Astrocyte (in vitro differentiated cells and primary cell): Measurements from ENCODE around the gene ODF2. TPM values are rescaled to one million over a fixed set of nuclear protein-coding genes. Genes with fewer than 3 reads are reported as not detected.
"Not testable (repeated sequence)": the region's sequence is repeated elsewhere in the genome, so short reads cannot be mapped to it uniquely, and the experiment has no call there.

ENCODE experiments used
- DNase-seq: peaks from one replicate; pipeline ENCODE4 v3.0.0-alpha.2; 2010; ENCODE audit warnings: low read depth
- FAIRE-seq: peaks from 2 replicates; lab custom pipeline; 2011; peaks lifted over from hg19 to GRCh38; lab: Jason Lieb, UNC
- H2AFZ ChIP-seq: 2 replicates; pipeline ENCODE4 v1.6.0; 2012; ENCODE audit warnings: low read depth, low read length, inconsistent platforms
- H3K27ac ChIP-seq: 2 replicates; pipeline ENCODE4 v1.5.1; 2011; ENCODE audit warnings: low read depth, low read length, inconsistent platforms
- H3K27me3 ChIP-seq: 2 replicates; pipeline ENCODE4 v1.6.0; 2011; ENCODE audit warnings: low read length, inconsistent platforms; ENCODE audit not compliant: insufficient read depth
- H3K36me3 ChIP-seq: 2 replicates; pipeline ENCODE4 v1.5.1; 2011; ENCODE audit warnings: low read length, inconsistent platforms; ENCODE audit not compliant: insufficient read depth
- H3K4me1 ChIP-seq: 2 replicates; pipeline ENCODE4 v1.5.1; 2011; ENCODE audit warnings: low read length, inconsistent platforms; ENCODE audit not compliant: insufficient read depth
- H3K4me2 ChIP-seq: 2 replicates; pipeline ENCODE4 v1.6.0; 2012; ENCODE audit warnings: low read length, inconsistent platforms
- H3K4me3 ChIP-seq: 2 replicates; pipeline ENCODE4 v1.5.1; 2011; ENCODE audit warnings: low read depth, mild to moderate bottlenecking, low read length, inconsistent platforms; ENCODE audit not compliant: insufficient read depth
- H3K79me2 ChIP-seq: 2 replicates; pipeline ENCODE4 v1.6.0; 2012; ENCODE audit warnings: mild to moderate bottlenecking, low read length, inconsistent platforms; ENCODE audit not compliant: insufficient read depth
- H3K9ac ChIP-seq: 2 replicates; pipeline ENCODE4 v1.6.0; 2012; ENCODE audit warnings: mild to moderate bottlenecking, low read length, inconsistent platforms
- H3K9me3 ChIP-seq: 2 replicates; pipeline ENCODE4 v1.5.1; 2012; ENCODE audit warnings: low read depth, mild to moderate bottlenecking, low read length, inconsistent platforms; ENCODE audit not compliant: insufficient read depth
- H4K20me1 ChIP-seq: 2 replicates; pipeline ENCODE4 v1.6.0; 2012; ENCODE audit warnings: low read length, inconsistent platforms; ENCODE audit not compliant: insufficient read depth
- H3K27ac Mint-ChIP-seq: one replicate; pipeline ENCODE4 v1.8.0; 2021; ENCODE audit warnings: mild to moderate bottlenecking, mixed read lengths; ENCODE audit not compliant: unreplicated experiment
- H3K27me3 Mint-ChIP-seq: one replicate; pipeline ENCODE4 v1.8.0; 2021; ENCODE audit warnings: low read depth, mixed read lengths; ENCODE audit not compliant: unreplicated experiment
- H3K36me3 Mint-ChIP-seq: one replicate; pipeline ENCODE4 v1.8.0; 2021; ENCODE audit warnings: low read depth, mixed read lengths; ENCODE audit not compliant: unreplicated experiment
- H3K4me1 Mint-ChIP-seq: one replicate; pipeline ENCODE4 v1.8.0; 2021; ENCODE audit warnings: low read depth, mixed read lengths; ENCODE audit not compliant: unreplicated experiment
- H3K4me3 Mint-ChIP-seq: one replicate; pipeline ENCODE4 v1.8.0; 2021; ENCODE audit warnings: mild to moderate bottlenecking, moderate library complexity, mixed read lengths; ENCODE audit not compliant: unreplicated experiment
- H3K9me3 Mint-ChIP-seq: one replicate; pipeline ENCODE4 v1.8.0; 2021; ENCODE audit warnings: mild to moderate bottlenecking, mixed read lengths; ENCODE audit not compliant: unreplicated experiment
- EZH2 ChIP-seq: IDR thresholded peaks from 2 replicates; pipeline ENCODE4 v1.6.1; 2012; ENCODE audit warnings: mild to moderate bottlenecking, low read length, inconsistent platforms; ENCODE audit not compliant: insufficient read depth
- total RNA-seq: library from RNA; stranded (reverse); gene quantifications from 2 replicates; pipeline ENCODE4 v1.2.1, GENCODE V29; 2021
- TF ChIP-seq, protein P1 (sequence below): IDR thresholded peaks from 2 replicates; pipeline ENCODE4 v1.5.1; 2011; ENCODE audit warnings: low read depth, mild to moderate bottlenecking, inconsistent platforms, low read length, moderate library complexity; ENCODE audit not compliant: insufficient read depth

The ODF2 gene
- total RNA-seq, 1 donor from 2014 or later = 26.2 TPM

DNA sequence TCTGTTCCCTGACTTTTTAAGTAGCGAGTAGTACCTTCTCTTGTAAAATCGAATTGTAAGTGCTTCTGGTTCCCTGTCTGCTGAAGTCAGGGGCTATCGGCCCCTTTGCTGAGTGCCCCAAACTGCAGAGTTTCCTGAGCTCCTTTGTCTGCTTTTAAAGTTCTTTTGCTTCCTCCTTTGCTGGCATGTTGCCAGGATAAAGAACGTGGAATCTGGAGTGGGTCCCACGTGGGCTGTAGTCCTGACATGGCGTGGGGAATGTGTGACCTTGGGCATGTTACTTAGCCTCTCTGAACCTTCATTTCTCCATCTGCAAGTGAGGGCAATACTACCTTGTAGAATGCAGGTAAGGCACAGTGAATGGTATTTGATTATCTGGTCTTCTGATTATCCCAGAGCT is 13.7 kb upstream of the ODF2 start:
- Histone ChIP-seq H4K20me1 (no peaks in the 10 kb centered on the region), H3K36me3 (no peaks in the 10 kb centered on the region), H3K79me2 (no peaks in the 10 kb centered on the region), H3K9me3 (no peaks in the 10 kb centered on the region), H3K27me3 (no peaks in the 10 kb centered on the region), H3K9ac (no peak overlapping the region), H2AFZ (no peak overlapping the region), H3K4me3 (no peak overlapping the region), H3K4me1 (no peaks in the 10 kb centered on the region), H3K4me2 (no peak overlapping the region), H3K27ac (no peak overlapping the region)
- H3K4me3 Mint-ChIP-seq = no peak overlapping the region
- no peaks in the 10 kb centered on the region for H3K9me3 Mint-ChIP-seq
- TF ChIP-seq, protein P1, sequence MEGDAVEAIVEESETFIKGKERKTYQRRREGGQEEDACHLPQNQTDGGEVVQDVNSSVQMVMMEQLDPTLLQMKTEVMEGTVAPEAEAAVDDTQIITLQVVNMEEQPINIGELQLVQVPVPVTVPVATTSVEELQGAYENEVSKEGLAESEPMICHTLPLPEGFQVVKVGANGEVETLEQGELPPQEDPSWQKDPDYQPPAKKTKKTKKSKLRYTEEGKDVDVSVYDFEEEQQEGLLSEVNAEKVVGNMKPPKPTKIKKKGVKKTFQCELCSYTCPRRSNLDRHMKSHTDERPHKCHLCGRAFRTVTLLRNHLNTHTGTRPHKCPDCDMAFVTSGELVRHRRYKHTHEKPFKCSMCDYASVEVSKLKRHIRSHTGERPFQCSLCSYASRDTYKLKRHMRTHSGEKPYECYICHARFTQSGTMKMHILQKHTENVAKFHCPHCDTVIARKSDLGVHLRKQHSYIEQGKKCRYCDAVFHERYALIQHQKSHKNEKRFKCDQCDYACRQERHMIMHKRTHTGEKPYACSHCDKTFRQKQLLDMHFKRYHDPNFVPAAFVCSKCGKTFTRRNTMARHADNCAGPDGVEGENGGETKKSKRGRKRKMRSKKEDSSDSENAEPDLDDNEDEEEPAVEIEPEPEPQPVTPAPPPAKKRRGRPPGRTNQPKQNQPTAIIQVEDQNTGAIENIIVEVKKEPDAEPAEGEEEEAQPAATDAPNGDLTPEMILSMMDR = no peak
- TF ChIP-seq EZH2 = no peak
- no peaks in the 10 kb centered on the region for H3K36me3 Mint-ChIP-seq
- DNase-seq (no peak), FAIRE-seq (no peak)
- no peaks in the 10 kb centered on the region for H3K4me1 Mint-ChIP-seq
- no peak overlapping the region for H3K27ac Mint-ChIP-seq
- peaks cover 20% of the 10 kb centered on the region for H3K27me3 Mint-ChIP-seq

DNA sequence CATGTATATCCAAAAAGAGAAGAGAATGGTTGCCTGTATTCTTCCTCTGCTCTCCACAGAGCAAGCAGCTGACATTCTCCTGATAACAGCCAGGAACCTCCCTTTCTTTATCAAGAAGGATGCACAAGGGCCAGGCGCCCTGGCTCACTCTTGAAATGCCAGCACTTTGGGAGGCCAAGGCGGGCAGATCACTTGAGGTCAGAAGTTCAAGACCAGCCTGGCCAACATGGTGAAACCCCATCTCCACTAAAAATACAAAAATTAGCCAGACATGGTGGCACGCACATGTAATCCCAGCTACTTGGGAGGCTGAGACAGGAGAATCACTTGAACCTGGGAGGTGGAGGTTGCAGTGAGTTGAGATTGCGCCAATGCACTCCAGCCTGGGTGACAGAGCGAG is 9.3 kb upstream of the ODF2 start:
- not testable (repeated sequence) for H3K36me3 Mint-ChIP-seq, H3K36me3 ChIP-seq, H3K4me1 Mint-ChIP-seq, H3K27ac ChIP-seq, H3K79me2 ChIP-seq, H3K9me3 ChIP-seq, FAIRE-seq, H3K9me3 Mint-ChIP-seq, H3K4me3 ChIP-seq, H4K20me1 ChIP-seq, H3K4me2 ChIP-seq, H2AFZ ChIP-seq, H3K9ac ChIP-seq, H3K27ac Mint-ChIP-seq, H3K27me3 ChIP-seq, DNase-seq, H3K4me3 Mint-ChIP-seq, H3K4me1 ChIP-seq
- peaks cover 24% of the 10 kb centered on the region for H3K27me3 Mint-ChIP-seq

DNA sequence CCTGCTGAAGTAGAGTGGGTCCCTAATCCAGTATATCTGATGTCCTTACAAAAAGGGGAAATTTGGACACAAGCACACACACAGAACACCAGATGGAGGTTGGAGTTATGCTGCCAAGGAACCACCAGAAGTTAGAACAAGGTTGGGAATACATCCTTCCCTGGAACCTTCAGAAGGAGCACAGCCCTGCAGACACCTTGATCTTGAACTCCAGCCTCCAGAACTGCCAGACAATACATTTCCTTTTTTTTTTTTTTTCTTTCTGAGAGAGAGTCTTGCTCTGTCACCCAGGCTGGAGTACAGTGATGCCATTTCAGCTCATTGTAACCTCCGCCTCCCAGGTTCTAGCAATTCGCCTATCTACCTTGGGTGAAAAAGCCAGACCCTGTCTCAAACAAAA is 7.1 kb upstream of the ODF2 start:
- no peak overlapping the region for H3K9ac ChIP-seq
- DNase-seq = no peak
- H3K27me3 Mint-ChIP-seq = peaks cover 26% of the 10 kb centered on the region
- H3K4me1 Mint-ChIP-seq = no peaks in the 10 kb centered on the region
- no peak overlapping the region for H3K4me3 ChIP-seq
- FAIRE-seq = no peak
- H4K20me1 ChIP-seq = no peaks in the 10 kb centered on the region
- H3K79me2 ChIP-seq = no peaks in the 10 kb centered on the region
- no peaks in the 10 kb centered on the region for H3K36me3 Mint-ChIP-seq
- H3K27me3 ChIP-seq = no peaks in the 10 kb centered on the region
- no peak overlapping the region for H3K4me2 ChIP-seq
- no peaks in the 10 kb centered on the region for H3K9me3 Mint-ChIP-seq
- no peak overlapping the region for H3K27ac Mint-ChIP-seq
- H3K4me1 ChIP-seq = no peaks in the 10 kb centered on the region
- no peak for TF ChIP-seq EZH2
- no peak overlapping the region for H2AFZ ChIP-seq
- no peaks in the 10 kb centered on the region for H3K36me3 ChIP-seq
- no peaks in the 10 kb centered on the region for H3K9me3 ChIP-seq
- no peak overlapping the region for H3K27ac ChIP-seq
- no peak overlapping the region for H3K4me3 Mint-ChIP-seq
